Left colon (tissue), 2 donors: ENCODE results near the gene ITGA3. TPM values are rescaled to one million over a fixed set of nuclear protein-coding genes. Genes with fewer than 3 reads are reported as not detected.
A peak's percentile ranks its signal among the peaks of the same experiment; 100 is the strongest.
"Not testable (repeated sequence)": the region's sequence is repeated elsewhere in the genome, so short reads cannot be mapped to it uniquely, and the experiment has no call there.

Source experiments
- ATAC-seq: fragments of 200-7000 bp; cut with Tn5 transposase; one replicate; pipeline ENCODE4 v1.9.1; 2020; ENCODE audit warnings: mild to moderate bottlenecking, moderate library complexity
- DNase-seq, 2 donors: peaks; one replicate each; pipeline ENCODE4 v3.0.0-alpha.2; 2020
- intact Hi-C, 2 donors: fragments of 100-400 bp; cut with DNase I in 1 of 2; cut with micrococcal nuclease in 1 of 2; formaldehyde crosslinking; loops; one replicate each; pipeline versions ENCODE4 v1.11.2 to v1.14.0; 2022; cut with DNase I, micrococcal nuclease
- total RNA-seq, 2 donors: library from RNA; stranded (reverse); fragmentation: NEBNext Ultra II Directional; extraction: Animal tissue kit (Norgen Biotek cat#: 25700); gene quantifications; one replicate each; pipeline ENCODE4 v1.2.1, GENCODE V29; 2021
- donor health status: DM: no; HTN: no; CAD: no.
- donor health status: DM: yes; HTN: yes; CAD: no.

The ITGA3 gene
- total RNA-seq, 2 donors from 2014 or later, result 130 to 170 TPM

DNA sequence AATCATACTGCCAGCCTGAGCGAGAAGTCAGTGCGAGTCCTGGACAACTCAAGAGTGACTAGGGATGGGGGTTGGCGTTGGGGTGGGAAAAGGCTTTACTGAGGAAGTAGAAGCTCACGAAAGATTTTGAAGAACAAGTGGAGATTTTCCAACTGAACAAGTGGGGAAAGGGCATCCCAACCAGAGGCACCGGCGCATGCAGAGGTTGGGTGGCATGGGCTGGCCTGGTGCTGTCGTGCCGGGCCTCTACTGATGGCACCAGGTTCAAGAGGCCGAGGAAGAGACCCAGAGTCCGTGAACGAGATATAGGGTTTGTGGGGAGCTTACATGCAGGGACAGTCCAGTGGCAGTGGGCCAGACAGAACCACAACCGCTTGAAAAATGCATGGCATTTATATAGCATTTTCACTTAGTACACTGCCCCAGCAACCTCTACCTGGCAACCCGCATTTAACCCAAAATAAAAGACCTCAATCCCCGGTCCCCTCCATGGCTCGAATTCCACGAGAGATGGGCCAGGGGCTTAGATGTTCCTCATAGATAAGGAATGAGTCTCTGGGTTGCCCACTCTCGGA, 7.7 kb upstream of the ITGA3 start:
- ATAC-seq, result no peak
- intact Hi-C loops, result no loop called here

DNA sequence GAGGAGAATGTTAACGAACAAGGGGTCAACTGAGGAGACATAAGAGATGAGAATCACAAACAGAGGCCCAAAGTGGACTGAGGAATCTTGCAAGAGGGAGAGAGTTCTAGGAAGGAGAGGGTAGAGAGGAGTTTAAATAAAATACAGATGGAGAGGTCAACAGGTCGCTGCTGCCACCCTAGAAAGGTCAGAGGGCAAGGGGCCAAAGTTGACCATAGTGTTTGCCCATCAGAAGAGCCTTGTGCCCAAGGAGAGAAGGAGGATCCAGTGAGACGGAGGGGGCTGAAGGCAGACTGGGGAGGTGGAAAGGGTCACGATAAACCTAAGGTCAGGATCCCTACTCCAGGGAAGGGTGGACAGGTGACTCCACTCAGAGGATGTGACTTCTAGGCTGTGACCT, 6.9 kb upstream of the ITGA3 start:
- DNase-seq (no peak), ATAC-seq (no peak)
- intact Hi-C loops, result no loop called here

More for the DNA sequence above, 7.7 kb upstream of the ITGA3 start:
- no peak for DNase-seq

DNA sequence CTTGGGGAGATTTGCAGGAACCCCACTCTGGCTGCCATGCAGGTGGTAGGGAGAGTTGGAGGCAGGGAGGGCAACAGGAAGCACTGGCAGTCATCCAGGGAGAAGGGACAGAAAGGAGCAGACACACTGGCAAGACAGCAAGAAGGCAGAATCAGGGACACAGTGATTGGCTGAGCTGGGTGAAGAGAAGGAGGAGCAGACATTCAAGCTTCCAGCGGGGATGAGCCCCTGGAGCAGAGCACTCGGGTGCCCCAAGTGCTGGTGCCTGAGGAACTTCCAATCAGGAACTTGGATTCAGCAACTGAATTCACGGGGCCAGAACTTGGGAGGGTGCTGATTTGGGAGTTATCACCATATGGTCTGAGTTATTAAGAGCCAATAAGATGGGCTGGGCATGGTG, 6.3 kb upstream of the ITGA3 start:
- DNase-seq (no peak), ATAC-seq (no peak)
- intact Hi-C loops, result no loop called here

DNA sequence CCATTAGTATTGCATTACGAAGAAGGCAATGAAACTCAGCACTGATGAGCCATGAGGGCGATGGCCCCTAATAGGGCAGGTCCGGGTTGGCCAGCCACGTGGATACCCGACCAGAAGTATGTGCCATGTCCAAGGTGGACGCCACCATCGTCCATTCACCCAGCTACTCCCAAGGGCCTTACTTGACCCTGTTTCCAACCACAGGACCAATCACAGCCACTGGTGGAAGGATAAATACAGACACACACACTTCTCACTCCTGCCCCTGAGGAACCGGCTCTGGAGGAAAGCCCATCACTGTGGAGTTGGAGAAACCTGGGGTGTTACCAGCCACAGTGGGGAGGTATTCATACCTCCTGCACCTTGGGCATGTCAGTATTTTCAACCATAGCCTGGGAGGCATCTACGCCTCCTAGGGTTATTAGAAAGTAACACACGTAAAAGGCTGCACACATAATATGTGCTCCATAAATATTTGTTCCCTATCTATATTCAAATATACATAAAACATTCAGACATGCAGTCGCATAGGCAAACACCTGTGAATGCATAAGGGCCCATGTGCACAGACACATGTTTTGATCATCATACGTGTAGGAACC, 5.4 kb upstream of the ITGA3 start:
- peak in 1 of 2 donors; percentile 15 for DNase-seq
- intact Hi-C loops, result no loop called here
- no peak for ATAC-seq

DNA sequence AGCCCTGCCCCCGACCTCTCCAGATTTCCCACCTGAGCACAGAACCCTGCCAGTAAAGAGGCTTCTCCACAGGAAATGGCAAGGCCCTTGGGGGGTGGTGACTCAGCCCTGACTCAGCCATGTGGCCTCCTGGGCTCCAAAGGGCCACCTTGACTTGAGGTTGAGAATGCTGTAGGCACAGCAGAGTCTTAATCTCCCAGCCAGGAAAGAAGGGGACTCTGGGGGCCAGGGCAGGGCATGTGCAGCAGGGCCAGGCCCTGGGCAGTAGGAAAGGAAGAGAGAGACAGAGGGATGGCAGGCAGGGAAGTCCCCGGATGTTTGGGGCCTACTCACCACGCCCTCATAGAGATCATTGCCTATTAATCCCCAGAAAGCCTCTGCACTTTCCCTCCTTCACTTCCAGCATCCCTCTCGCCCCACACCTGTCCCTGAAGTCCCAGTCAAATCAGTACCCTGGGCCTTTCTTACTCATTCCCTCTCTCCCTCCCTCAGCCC, 4.8 kb upstream of the ITGA3 start:
- ATAC-seq (no peak), DNase-seq (no peak)
- intact Hi-C loops, result no loop called here

DNA sequence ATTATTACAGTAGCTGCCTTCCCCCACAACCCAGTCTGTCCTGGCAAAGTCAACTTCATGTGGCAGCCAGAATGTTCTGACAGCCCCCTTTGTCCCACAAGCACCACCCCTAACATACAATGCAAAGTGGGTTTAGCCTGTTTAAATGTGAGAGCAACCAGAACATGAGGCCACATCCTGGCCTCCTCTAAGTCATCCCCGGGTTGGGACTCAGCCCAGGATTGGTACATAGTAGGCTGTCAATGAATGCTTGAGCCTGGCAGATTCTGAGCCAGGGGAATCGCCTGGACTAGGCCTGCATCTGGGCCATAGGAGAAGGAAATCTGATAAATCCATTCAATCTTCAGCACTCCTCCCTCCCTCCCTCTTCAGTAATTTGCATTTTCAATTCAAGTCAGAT, 4.3 kb upstream of the ITGA3 start:
- no peak for ATAC-seq
- intact Hi-C loops, result no loop called here
- no peak for DNase-seq

DNA sequence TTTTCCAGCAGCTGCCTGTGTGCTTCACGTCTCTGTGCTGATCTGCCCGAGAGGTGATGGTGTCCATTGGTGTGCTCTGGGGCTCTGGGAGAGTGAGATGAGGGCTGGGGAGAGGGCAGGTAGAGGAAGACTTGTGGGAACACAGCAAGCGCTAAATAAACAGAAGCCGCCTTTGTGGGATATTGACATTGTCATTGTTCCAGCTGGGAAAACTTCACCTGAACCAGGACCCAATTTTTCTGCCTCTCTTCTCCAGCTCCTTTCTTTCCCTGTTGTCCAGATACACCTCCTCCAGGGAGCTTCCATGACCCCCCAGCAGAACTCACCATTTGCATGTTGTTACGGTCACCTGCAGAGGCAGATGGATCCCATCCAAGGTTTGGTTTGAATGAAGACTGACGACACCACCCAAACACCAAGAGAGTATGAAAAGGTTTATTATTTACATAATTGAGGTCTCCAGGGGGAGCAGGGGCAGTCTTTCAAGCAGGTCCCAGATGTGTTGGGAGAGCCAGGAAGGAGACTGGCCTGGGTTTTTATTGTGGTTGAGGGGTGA, 3.6 kb upstream of the ITGA3 start:
- DNase-seq, result no peak

DNA sequence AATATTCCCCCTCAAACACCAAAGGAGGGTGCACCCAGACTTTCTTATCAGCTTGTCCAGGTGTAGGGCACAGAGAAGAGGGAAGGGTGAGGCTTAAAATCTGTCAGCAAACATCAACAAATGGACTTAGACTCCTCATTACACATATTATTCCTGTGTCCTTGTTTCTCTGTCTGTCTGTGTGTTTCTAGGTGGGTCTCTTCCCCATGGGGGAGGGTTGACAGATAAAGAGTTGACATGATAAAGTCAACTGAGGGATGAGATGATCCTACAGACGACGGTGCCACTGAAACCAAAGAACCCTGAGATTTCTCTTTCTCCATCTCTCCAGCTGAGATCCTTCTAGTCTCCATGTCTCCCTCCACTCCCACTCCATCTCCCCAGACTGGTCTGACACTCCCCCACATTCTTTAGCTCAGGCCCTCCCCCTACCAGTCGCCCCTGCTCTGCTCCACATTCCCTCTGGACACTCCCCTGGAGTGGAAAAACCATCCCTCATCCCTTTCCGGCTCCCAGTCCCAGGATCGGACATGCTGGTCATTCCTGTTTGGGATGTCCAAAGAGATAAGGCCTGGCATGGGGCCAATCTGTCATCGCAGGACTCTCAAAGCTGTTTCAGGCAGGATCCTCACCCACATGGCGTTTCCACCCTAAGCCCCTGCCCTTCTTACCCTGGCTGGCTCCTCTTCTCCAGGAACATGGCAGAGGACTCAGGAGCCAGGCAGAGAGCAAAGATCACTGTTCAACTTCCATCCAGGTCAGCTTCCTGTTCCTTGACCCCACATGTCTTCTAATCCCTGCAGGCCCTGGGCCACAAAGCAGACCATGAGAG, 2.9 kb upstream of the ITGA3 start:
- ATAC-seq (no peak), DNase-seq (no peak)
- intact Hi-C loops, result no loop called here

More for the DNA sequence above, 3.6 kb upstream of the ITGA3 start:
- intact Hi-C loops, result no loop called here
- ATAC-seq, result no peak

DNA sequence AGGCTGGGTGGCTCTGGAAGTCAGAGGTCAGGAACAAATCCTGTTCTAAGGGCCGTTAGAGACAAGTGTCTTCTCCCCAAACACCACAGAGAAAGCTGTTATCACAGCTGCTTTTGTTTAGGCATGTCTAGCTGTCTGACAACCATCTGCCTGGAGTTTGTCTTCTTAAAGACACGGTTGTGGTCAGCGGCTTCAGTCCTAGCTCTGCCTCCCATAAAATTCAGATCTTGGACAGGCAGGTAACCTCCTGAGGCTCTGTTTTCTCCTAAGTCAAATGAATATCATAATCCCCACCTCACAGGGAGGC, 2.3 kb upstream of the ITGA3 start:
- ATAC-seq, result no peak
- intact Hi-C loops, result no loop called here

DNA sequence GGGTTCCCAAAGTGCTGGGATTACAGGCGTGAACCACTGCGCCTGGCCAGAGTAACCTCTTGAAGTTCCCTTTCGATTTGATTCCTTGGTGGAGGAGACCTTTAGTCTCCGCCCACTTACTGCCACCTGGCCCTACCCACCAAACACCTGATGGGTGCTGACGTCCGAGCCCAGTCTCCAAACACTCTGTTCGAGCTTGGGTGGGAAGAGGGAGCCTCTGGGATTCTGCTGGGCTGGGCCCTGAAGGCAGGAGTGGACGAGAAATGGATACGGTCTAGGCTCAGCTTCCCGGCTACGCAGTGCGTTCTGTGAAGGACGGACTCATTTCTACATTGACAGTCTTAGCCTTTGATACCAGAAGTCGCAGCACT, 870 bp upstream of the ITGA3 start:
- intact Hi-C loops, result no loop called here
- ATAC-seq (peak; percentile 62), DNase-seq (peak; percentile 77 to 91)

More for the DNA sequence above, 2.3 kb upstream of the ITGA3 start:
- no peak for DNase-seq

DNA sequence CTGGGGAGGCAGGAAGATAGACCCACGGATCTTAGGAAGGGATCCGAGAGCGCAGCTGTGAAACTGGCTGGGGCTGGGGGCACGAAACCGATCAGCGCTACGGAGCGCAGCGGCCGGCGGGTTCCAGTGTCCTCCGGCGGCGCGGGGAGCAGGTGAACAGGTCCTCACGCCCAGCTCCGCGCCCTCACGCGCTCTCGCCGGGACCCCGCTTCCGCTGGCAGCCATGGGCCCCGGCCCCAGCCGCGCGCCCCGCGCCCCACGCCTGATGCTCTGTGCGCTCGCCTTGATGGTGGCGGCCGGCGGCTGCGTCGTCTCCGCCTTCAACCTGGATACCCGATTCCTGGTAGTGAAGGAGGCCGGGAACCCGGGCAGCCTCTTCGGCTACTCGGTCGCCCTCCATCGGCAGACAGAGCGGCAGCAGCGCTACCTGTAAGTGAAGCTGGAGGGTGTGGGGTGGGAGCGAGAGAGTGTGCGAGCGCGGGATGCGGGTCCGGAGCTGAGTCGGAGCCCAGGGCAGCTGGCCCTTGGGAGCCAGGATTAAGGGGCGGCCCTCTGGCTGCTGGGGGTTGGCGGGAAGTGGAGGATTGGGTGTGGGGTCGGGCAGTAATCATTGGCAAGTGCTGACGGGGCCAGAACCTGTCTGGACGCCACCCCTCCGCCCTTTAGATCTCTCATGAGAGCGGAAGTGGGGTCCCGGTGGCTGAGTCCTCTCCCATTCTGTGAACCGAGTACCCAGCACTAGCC, 479 bp downstream of the ITGA3 start:
- intact Hi-C loops, result no loop called here
- DNase-seq (peak; percentile 68 to 78), ATAC-seq (peak; percentile 40)

DNA sequence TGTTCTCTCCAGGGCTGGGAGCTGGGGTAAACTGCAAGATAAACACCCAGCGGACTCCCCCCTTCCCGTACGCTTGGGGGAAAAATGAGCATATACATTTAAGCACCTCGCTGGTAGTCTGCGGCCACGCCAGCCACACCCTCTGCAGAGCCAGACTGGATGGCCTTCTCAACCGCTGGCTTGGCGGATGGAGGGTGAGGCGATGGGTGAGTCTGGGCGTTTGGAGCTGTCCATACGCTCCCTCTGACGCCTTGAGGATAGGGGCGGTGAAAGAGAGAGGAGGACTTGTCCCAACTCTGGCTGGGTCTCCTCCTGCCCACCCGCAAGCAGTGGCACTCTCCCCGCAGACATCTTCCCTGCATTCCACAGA, 1.0 kb downstream of the ITGA3 start:
- DNase-seq (peak in 1 of 2 donors; percentile 67), ATAC-seq (peak; percentile 46)
- intact Hi-C loops, result no loop called here

DNA sequence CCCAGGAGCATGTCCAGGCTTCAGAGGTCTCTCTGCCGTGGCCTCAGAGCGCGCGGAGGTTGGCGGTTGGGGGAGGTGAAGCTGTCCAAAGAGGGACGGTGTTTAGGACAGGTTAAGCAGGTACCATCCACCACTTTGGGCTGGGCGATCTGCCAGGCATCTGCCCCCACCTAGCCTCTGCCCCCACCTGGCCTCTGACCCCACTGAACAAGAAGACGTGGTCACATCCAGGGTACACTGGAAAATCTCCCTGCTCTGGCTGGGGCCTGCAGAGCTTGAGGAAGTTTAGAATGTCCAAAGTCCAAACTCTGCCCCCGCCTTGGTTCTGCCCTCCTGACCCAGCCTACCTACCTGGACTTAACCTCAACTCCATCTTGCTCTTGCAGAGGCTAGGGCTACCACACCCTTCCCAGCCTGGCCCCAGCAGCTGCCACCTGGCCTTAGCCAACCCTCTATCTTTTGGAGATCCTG, 1.6 kb downstream of the ITGA3 start:
- DNase-seq (peak; percentile 67 to 86), ATAC-seq (peak; percentile 52)
- intact Hi-C loops, result no loop called here

DNA sequence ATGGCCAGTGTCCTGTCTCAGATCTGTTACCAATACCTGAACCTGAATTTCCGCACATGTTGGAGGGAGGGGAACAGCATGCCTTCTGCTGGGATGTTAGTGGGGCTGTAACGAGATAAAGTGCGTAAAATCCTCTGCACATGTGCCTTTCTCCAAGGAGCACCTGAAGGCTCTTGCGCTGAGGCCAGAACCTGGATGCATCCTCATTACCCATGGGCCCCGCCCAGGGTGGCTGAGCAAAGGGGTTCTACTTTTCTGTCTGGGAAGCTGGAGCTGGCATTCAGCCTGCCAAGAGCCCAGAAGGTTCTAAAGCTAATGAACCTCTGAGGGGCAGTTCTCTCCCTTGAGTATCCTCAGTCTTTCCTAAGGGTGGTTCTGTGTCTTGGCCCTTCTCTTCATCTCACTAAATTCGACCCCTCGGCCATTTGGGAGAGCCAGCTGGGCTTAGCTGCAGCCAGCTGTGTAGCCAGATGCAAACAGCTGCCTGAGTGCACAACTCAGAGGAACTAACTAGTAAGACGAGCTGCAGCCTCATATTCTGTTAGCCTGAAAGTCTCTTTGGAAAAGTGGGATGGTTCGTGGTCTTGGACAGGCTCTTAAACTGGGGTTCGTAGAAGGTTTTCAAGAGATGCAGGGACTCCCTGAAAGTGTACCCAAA, 2.5 kb downstream of the ITGA3 start:
- DNase-seq (no peak), ATAC-seq (no peak)

DNA sequence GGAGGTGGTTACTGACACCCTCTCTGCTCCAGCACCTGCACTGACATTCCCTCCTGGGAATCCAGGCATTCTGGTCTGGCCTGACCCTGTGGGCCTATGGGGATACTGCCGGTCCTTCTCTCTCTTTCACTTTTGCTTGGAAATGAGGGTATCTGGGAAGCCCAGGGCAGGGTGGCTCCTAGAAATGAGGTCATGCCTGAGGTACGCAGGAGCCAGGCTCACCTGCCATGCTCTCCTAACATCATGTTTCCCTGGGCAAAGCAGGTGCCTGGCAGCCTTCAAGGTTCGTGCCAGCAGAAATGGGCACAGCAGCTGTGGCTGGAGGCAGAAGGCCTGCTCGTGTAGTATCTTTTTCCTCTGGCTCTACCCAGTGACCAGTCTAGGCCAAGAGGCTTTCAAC, 3.3 kb downstream of the ITGA3 start:
- DNase-seq (no peak), ATAC-seq (no peak)
- intact Hi-C loops, result no loop called here

More for the DNA sequence above, 2.5 kb downstream of the ITGA3 start:
- intact Hi-C loops, result no loop called here

DNA sequence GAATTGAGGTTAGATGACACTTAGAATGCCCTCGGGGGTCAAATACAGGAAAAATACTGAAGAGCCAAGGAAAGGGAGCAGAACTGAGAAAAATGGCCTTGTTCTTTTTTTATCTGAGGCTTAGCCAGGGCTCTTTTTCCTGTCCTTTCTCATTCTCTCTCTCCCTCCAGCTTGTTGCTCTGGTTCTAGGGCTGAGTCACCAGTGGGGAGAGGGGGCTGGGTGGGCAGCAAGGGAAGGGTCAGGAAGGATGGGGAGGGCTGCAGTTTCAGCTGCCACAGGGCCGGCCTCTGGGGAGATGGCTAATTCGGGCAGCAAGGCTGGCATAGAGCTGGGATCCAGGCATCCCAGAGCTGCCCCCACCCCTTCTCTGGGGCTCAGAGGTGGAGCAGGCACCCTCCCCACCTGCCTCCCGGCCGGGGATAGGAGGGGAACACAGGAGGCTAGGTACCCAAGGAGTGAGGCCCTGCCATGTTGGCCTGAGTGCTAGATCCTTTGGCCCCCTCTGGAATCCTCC, 3.9 kb downstream of the ITGA3 start:
- intact Hi-C loops, result no loop called here
- DNase-seq (no peak), ATAC-seq (no peak)

DNA sequence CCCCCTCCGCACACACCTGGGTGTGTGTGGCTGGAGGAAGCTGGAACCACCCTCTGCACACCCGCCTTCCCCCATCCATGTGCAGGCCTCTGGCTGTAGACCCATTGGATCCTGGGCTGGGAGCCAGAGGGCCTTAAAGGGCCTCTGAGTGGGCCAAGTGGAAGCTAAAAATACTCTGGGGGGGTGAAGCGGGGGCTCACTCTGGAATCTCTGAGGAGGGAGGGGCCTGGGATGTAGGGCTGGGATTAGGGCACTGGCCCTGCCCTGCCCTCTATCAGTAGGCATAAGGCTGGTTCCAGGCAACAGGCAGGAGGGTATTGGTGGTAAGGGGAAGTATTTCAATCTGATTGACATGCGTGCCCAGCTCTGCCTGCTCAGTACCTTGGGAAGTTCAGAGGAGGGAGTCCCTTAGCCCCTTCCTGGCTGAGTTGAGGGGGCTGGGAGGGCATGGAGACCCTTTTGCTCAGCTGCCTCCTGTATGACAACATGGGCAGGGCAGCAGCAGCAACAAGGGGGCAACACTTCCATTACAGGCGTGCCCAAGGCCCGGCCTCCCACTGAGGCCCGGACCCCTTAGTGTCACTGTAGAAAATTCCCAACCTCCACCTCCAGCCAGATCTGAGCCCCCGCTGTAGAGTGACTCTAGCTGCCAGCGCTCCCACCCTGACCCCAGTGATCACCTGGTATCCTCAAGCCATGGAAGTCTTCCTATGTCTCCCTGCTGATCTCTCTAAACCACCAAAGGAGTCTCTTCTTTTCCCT, 5.2 kb downstream of the ITGA3 start:
- DNase-seq (peak; percentile 67 to 86), ATAC-seq (no peak)
- intact Hi-C loops, result no loop called here

DNA sequence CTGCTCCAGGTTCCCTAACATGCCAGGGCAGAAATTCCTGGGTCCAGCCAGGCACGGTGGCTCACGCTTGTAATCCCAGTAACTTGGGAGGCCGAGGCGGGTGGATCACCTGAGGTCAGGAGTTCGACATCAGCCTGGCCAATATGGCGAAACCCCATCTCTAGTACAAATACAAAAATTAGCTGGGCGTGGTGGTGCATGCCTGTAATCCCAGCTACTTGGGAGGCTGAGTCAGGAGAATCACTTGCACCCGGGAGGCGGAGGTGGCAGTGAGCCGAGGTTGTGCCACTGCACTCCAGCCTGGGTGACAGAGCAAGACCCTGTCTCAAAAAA, 5.8 kb downstream of the ITGA3 start:
- intact Hi-C loops, DNase-seq: not testable (repeated sequence)

More for the DNA sequence above, 5.8 kb downstream of the ITGA3 start:
- not testable (repeated sequence) for ATAC-seq
